Epithelial cell of esophagus (primary cell): ENCODE measurements around the gene DOCK9.
A peak's percentile ranks its signal among the peaks of the same experiment; 100 is the strongest.

Source experiments
- DNase-seq: peaks from one replicate; pipeline ENCODE4 v3.0.0; 2010; ENCODE audit warnings: low read depth
- H3K4me3 ChIP-seq: 2 replicates; pipeline ENCODE4 v1.5.1; 2011; ENCODE audit warnings: mild to moderate bottlenecking, low read length, control low read depth
- CTCF ChIP-seq: IDR thresholded peaks from 2 replicates; pipeline ENCODE4 v1.5.1; 2011; ENCODE audit warnings: low read depth, mild to moderate bottlenecking, low read length, control low read depth, inconsistent platforms; ENCODE audit not compliant: insufficient read depth; ENCODE audit errors: missing control alignments

DOCK9 gene

GRCh38 chr13:98842858-98843481, 134.9 kb downstream of the DOCK9 start:
- no peak overlapping the region for H3K4me3 ChIP-seq
- TF ChIP-seq CTCF: peak; percentile 98
- peak; percentile 81 for DNase-seq

DNA sequence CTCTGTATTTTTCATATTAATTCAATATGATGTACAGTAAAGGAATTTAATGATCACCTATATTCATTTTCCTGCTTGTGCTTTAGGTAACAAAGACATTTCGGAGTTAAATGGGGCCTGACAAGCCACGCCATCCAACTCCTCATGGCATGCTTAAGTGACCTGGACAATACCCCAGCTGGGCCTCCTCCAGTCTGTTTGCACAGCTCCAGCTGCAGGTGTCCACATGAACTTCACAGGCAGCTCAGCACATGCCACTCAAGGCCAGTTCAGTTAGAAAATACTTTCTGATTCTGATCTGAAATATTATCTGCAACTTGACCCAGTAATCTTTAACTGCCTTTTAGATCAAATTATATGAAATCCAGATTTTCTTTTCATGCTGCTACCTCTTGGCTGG, 135.8 kb downstream of the DOCK9 start:
- no peak for DNase-seq
- TF ChIP-seq CTCF: no peak

GRCh38 chr13:98839856-98840769, 137.8 kb downstream of the DOCK9 start:
- peak; percentile 70 for DNase-seq
- no peak overlapping the region for H3K4me3 ChIP-seq

More for the DNA sequence above, 135.8 kb downstream of the DOCK9 start:
- no peak overlapping the region for H3K4me3 ChIP-seq

DNA sequence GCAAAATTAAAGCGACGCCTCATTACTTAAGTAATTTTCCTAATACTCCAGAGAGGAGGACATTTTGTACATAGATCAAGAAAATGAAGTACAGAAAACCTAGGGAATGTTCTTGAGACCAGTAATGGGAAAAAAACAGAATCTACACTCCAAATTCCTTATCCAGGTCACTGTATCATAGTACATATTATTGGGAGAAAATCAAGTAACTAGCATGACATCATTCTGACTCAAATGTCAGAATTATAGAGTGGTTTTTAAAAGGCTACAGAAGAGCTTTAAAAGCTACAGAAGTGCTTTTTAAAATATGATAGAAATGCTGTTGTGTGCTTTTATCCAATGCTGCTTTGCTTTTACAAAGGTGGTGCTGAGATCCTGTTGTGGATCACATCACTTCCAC, 139.1 kb downstream of the DOCK9 start:
- no peak overlapping the region for H3K4me3 ChIP-seq
- DNase-seq: no peak
- TF ChIP-seq CTCF: no peak

More at GRCh38 chr13:98839856-98840769, 137.8 kb downstream of the DOCK9 start:
- peak; percentile 88 for TF ChIP-seq CTCF

- no peak for TF ChIP-seq CTCF
- no peak overlapping the region for H3K4me3 ChIP-seq
- no peak for DNase-seq
Measured at GRCh38 chr13:98837896-98838295, 140.0 kb downstream of the DOCK9 start.

DNA sequence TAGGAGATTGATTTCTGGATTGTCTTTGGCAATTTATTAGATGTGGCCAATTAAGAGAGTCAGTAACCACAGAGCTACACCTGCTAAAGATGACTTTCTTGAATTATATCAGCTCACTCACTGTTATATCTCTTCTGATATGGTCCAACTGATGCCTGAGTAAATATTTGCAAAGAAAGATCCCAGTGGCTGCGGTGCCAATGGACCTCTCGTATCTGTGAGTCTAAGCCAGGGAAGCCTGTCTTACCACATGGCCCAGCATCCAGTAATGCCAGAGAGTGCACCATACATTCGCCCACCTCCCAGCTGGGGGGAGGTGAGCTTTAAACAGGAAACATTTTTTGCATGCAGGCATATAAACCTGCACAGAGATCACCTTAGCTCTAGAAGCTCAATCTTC, 142.7 kb downstream of the DOCK9 start:
- TF ChIP-seq CTCF: no peak
- H3K4me3 ChIP-seq: no peak overlapping the region
- no peak for DNase-seq
